Fibroblast of skin of right quadriceps (primary cell): ENCODE measurements around the gene HSPB1.
"Not testable (repeated sequence)": the region's sequence is repeated elsewhere in the genome, so short reads cannot be mapped to it uniquely, and the experiment has no call there.

Experiments used
- DNase-seq: peaks from one replicate; pipeline ENCODE4 v3.0.0-alpha.2; 2013

Gene HSPB1

GRCh38 chr7:76335417-76335816 is 32.9 kb downstream of the HSPB1 start:
- not testable (repeated sequence) for DNase-seq

- DNase-seq, result no peak
These were observed 33.6 kb downstream of the HSPB1 start for GRCh38 chr7:76336094-76336493.

- DNase-seq, result no peak
These were observed 34.7 kb downstream of the HSPB1 start for GRCh38 chr7:76337147-76337546.

- DNase-seq, result peak; percentile 27
These were observed 36.0 kb downstream of the HSPB1 start for GRCh38 chr7:76338298-76339084.

GRCh38 chr7:76340617-76341131 is 38.2 kb downstream of the HSPB1 start:
- peak; percentile 61 for DNase-seq

- no peak for DNase-seq
These were observed 39.7 kb downstream of the HSPB1 start for GRCh38 chr7:76342222-76342621.

GRCh38 chr7:76343294-76343930 is 40.9 kb downstream of the HSPB1 start:
- DNase-seq, result no peak

- no peak for DNase-seq
These were observed 41.5 kb downstream of the HSPB1 start for GRCh38 chr7:76343931-76344321.

- DNase-seq, result no peak
These were observed 43.6 kb downstream of the HSPB1 start for GRCh38 chr7:76346097-76346496.

GRCh38 chr7:76346778-76347177 is 44.3 kb downstream of the HSPB1 start:
- DNase-seq, result no peak

- DNase-seq, result no peak
These were observed 45.2 kb downstream of the HSPB1 start for GRCh38 chr7:76347710-76348109.

GRCh38 chr7:76349313-76349885 is 46.9 kb downstream of the HSPB1 start:
- no peak for DNase-seq

- DNase-seq, result no peak
These were observed 48.9 kb downstream of the HSPB1 start for GRCh38 chr7:76351372-76351771.

GRCh38 chr7:76352193-76352592 is 49.7 kb downstream of the HSPB1 start:
- peak; percentile 57 for DNase-seq

GRCh38 chr7:76353744-76354143 is 51.3 kb downstream of the HSPB1 start:
- DNase-seq, result no peak
